ENCODE measurements around the gene ERFL.

ERFL gene

GRCh38 chr19:41912899-41913537 is 15.2 kb downstream of the ERFL start:
- no peak for FAIRE-seq

GRCh38 chr19:41911889-41912731 is 16.1 kb downstream of the ERFL start:
- FAIRE-seq = no peak

- FAIRE-seq = no peak
Measured at GRCh38 chr19:41910992-41911888, 17.0 kb downstream of the ERFL start.

DNA sequence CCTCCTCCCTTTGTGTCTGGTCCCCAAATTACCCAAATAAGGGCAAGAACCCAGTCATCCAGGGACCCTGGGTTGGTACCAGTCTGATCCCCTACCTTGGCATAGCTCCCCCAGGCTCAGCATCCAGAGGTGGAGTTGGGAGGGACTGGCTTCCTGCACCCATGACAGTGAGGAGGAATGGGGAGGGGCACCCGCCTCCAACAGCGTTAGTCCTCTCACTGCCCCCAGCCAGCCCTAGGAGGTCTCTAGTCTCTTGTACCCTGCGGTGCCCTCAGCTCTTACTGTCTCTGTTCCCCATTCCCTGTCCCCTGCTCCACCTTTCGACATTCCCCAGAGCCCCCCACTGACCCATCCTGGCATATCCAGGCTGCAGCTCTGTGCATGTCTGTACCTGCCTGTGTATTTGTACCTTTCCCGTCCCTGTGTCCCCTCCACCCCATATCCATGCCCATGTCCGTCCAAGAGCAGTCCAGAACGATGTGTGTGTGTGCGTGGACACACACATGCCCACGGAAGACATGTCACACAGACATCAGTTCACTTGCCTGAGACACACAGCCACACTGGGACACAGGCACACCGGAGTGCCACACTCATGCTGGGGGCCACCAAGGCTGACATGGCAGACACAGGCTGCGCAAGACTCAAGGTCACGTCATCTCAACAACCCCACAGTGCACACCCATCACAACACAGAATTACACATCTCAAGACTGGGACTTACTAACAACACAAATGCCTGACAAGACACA is 17.8 kb downstream of the ERFL start:
- no peak for FAIRE-seq

DNA sequence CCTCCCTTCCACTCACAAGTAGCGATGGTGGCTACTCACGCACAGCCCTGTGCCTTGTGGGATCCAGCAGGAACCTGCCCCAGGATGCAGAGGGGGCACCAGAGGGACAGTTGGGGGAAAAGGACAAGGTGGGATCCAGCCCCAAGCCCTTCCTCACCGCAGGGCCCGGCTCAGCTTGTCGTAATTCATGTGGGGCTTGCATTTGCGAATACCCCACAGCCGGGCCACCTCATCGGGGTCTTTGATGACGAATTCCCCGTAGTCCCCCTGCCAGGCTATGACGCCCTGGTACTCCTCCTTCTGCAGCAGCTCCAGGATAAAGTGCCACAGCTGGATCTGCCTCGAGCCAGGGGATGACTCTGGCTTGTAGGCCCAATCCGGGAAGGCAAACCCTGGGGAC is 18.5 kb downstream of the ERFL start:
- no peak for FAIRE-seq

DNA sequence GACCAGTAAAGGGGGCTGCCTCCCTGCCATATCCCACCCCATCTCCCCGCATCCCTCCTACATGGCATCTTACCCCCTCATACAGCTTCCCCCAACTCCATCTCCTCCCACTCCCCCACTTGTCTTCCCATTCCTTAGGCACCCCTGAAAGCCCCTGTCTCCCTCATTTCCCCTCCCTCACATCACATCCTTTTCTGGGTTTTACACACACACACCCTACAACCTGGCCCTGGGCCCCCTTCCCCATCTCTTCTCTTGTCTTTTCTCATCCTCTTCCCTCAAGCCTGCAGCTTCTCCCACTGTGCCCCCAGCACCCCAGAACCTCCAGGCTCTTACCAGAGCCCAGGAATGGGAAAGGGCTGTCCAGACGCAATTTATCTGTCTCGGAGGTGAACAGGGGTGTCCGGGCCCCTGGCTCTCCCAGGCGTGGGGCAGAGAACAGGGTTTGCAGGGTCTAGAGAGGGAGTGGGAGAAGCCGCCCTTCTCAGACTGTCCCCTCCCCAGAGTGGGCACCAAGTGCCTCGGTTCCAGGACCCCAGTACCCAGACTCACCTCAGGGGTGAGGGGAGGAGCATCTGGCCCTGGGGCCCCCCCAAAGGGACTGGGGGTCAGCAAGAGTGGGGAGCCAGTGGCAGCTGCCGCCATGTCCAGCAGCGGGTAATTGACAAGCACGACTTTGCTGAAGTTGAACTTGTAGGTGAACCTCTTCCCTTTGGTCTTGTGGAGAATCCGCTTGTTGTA is 19.4 kb downstream of the ERFL start:
- FAIRE-seq = no peak

- FAIRE-seq = no peak
Measured at GRCh38 chr19:41907994-41908615, 20.1 kb downstream of the ERFL start.

DNA sequence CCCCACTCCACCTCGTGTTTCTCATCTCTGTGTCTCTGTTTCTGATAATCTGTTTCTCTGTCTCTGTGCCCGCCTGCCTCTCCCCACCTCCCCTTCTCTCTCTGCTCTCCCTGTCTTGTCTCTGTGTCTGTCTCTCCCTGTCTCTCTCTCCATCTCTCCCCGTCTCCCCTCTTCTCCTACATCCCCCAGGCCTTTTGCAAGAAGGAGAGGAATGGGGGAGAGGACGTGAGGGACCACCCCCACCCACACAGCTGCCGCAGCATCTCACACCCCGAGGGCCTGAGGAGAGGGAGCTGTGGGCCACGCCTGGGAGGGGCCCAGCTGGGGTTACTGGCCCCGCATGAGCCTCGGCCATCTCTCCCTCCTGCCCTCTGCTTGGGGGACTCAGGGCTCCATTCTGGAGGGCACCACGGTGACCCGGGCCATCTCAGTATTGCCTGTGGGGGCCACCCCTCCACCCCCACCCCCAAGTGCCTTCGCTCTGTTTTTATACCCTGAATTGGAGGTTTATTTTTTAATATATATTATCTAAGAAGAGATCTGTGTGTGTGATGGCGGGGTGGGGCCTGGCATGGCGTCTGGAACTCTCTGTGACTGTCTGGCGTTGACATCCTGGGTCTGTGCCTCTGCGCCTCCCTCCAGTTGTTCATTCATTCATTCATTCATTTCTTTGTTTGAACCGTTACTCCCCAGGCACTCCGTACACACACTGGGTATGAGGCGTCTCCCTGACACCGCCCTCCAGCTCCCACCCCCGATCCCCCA is 21.2 kb downstream of the ERFL start:
- no peak for FAIRE-seq

- no peak for FAIRE-seq
Measured at GRCh38 chr19:41906271-41906670, 22.0 kb downstream of the ERFL start.

GRCh38 chr19:41905273-41906002 is 22.8 kb downstream of the ERFL start:
- no peak for FAIRE-seq

DNA sequence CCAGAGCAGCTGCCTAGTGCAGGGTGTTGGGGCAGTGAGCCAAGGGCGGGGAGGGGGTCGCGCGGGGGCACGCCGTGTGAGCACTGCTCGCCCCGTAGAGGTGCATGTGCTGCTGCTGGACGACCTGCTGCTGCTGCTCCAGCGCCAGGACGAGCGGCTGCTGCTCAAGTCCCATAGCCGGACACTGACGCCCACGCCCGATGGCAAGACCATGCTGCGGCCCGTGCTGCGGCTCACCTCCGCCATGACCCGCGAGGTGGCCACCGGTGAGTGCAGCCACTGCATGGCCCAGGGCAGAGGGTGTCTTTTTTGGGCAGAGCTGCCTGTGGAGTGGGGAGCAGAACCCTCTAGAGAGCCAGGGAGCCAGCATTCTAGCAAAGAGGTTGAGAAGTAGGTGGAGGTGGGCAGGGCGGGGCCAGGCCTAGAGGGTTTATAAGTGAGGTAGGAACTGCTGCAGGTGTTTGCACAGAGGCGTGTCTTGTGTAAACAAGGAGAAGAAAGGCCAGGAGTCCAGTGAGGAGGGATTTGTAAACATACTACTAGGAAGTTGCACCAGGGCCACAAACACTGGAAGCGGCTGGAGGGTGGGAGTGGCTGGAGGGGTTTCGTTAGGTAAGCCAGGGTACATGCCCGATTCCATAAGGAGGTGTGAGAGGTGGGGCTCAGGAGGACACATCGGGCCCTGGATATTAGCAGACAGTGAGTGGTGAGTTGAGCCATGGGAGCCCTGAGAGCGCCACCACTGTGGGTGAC is 24.0 kb downstream of the ERFL start:
- no peak for FAIRE-seq

DNA sequence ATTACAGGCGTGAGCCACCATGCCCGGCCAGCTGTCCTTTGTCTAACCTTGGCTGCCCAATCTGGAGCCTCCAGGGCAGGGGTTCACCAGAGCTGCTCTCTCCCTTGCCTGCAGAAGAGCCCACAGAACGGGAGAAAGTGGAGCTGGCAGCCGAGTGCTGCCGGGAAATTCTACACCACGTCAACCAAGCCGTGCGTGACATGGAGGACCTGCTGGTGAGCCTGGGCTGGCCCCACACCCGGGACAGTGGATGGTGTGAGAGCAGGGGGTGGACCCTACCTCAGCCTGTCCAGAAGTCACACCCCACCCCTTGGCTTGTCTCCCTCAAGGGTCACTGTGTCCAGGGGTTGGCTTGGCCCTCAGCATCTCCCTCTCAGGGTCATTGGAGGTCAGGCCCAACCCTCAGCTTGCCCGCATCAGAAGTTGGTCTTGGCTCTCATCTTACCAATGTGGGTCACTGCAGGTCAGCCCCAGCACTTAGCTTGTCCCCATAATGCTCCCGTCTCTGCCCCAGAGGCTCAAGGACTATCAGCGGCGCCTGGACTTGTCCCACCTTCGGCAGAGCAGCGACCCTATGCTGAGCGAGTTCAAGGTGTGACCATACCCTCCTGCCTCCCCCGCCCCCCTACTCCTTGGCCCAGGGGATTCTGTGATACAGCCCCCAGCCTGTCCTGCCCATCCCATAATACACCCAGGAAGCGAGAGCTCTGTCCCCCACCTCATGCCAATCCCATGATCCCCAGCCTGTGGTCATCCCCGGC is 24.9 kb downstream of the ERFL start:
- FAIRE-seq = no peak

DNA sequence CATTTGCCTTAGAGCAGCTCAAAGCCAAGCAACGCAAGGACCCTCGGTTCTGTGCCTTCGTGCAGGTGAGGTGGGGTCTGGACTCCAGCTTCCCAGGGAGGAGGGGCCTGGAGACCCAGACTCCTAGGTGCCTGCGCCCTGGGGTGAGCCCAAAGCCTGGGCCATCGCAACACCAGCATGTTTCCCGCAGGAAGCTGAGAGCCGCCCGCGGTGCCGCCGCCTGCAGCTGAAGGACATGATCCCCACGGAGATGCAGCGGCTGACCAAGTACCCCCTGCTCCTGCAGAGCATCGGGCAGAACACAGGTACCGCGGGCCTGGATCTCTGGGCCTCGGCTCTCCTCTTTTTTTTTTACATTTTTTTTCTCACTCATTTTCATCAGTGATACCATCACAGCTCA is 25.7 kb downstream of the ERFL start:
- FAIRE-seq = no peak

- no peak for FAIRE-seq
Measured at GRCh38 chr19:41901707-41902360, 26.4 kb downstream of the ERFL start.

GRCh38 chr19:41898235-41898634 is 30.0 kb downstream of the ERFL start:
- FAIRE-seq = no peak

GRCh38 chr19:41897820-41898219 is 30.4 kb downstream of the ERFL start:
- FAIRE-seq = no peak

GRCh38 chr19:41897181-41897580 is 31.1 kb downstream of the ERFL start:
- no peak for FAIRE-seq

- FAIRE-seq = no peak
Measured at GRCh38 chr19:41896581-41896942, 31.7 kb downstream of the ERFL start.
